Measurements from ENCODE around the gene RENBP. TPM values are rescaled to one million over a fixed set of nuclear protein-coding genes. Genes with fewer than 3 reads are reported as not detected.

The RENBP gene
- polyA plus RNA-seq, 1 experiment, result 0.16 TPM

GRCh38 chrX:153910446-153910845 is 34.0 kb downstream of the RENBP start:
- ChIA-PET CTCF (interaction anchor here (0.7 to 1.3 kb wide), 3 partner anchors 36 to 179 kb away, joined by 3 to 4 read pairs (median 4); no protein-coding TSS in a partner anchor), POLR2A (interaction anchor here (0.6 kb wide), 1 partner anchor 13 kb away, joined by 3 read pairs; no protein-coding TSS in a partner anchor)
- no peak for DNase-seq (ENCODE audit: low read depth, low spot score)

DNA sequence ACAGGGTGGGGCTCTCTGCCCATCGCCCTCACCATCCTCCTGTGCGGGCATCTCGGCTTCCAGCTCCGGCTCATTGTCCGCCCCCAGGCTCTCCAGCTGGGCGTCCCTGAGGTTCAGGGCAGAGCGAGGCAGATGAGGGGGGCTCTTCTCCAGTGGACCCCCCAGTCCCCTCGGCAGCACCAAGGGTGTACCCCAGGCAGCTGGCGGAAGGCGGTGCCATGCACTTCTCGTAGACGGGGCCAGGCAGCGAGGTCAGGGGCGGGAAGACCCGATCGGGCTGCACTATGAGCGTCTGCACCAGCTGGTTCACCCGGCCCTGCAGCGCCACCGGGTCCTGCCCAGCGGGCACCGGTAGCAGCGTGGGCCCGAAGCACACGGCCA is 34.5 kb downstream of the RENBP start:
- Histone ChIP-seq H3K27ac (ENCODE audit: low read depth, low read length) (no peak overlapping the region), H3K27me3 (ENCODE audit: control insufficient read depth, insufficient read depth, low read length) (peaks cover 5% of the 10 kb centered on the region), H3K9me3 (ENCODE audit: control insufficient read depth, insufficient read depth, low read length) (no peaks in the 10 kb centered on the region; the same call in 1 of the 2 replicates), H3K4me3 (ENCODE audit: low read depth, low read length) (no peak overlapping the region)
- TF ChIP-seq CTCF (IDR thresholded peaks at IDR 0.05; ENCODE audit: low read depth, low read length), result no peak
- POLR2A ChIA-PET, result no interaction called here
- DNase-seq (ENCODE audit: low read depth, low spot score), result no peak
- CTCF ChIA-PET, result interaction anchor here (1.3 kb wide), 1 partner anchor 37 kb away, joined by 3 read pairs; no protein-coding TSS in a partner anchor

More at GRCh38 chrX:153910446-153910845, 34.0 kb downstream of the RENBP start:
- Histone ChIP-seq H3K27ac (ENCODE audit: low read depth, low read length) (no peak overlapping the region), H3K4me3 (ENCODE audit: low read depth, low read length) (no peak overlapping the region), H3K27me3 (ENCODE audit: control insufficient read depth, insufficient read depth, low read length) (peaks cover 5% of the 10 kb centered on the region), H3K9me3 (ENCODE audit: control insufficient read depth, insufficient read depth, low read length) (no peaks in the 10 kb centered on the region; the same call in 1 of the 2 replicates)
- TF ChIP-seq CTCF (IDR thresholded peaks at IDR 0.05; ENCODE audit: low read depth, low read length), result no peak

DNA sequence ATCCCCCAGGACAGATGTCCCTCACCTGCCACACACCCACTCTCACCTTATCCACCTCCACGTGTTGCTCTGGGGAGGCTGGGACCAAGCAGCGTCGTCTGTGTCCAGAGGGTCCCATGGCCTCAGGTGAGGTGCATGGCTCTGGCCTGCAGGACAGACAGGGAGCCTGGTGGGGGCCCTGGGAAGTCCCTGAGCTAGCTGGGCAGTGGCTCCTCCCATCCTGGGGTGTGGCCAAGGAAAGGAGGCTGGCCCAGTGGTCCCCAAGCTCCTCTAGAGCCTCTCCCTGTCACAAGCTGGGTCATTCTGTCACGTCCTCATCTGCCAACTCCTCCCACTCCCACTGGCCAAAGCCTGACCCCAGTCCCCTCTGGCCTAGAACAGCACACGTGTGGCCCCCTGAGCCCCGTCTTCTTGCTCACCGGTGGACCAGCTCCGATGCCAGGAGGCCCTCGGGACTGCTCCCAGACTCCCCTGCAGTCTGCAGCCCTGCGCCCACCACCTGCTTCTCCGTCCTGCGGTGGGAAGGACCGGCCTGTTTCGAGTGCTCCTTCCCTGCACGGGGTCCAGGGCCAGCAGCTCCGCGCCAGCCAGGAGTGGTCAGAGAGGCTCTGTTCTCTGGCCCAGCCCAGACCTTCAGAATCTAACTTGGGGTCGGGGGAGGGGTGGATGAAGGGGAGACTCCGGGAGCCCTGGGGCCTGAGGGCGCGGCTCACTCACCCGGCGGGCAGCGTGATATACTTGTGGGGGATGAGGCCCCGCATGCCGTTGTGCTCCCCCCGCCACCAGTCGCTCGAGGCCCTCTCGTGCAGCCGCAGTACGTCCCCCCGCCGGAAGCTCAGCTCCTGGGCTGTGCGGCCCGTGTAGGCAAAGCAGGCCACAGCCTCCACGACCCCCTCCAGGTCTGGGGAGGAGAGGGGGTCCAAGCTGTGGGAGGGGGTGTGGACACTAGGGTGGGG is 35.1 kb downstream of the RENBP start:
- POLR2A ChIA-PET, result interaction anchor here (0.6 kb wide), 1 partner anchor 31 kb away, joined by 4 read pairs; no protein-coding TSS in a partner anchor
- Histone ChIP-seq H3K27ac (ENCODE audit: low read depth, low read length) (no peak overlapping the region), H3K9me3 (ENCODE audit: control insufficient read depth, insufficient read depth, low read length) (no peaks in the 10 kb centered on the region; the same call in 1 of the 2 replicates), H3K4me3 (ENCODE audit: low read depth, low read length) (no peak overlapping the region), H3K27me3 (ENCODE audit: control insufficient read depth, insufficient read depth, low read length) (peaks cover 5% of the 10 kb centered on the region)
- no peak for DNase-seq (ENCODE audit: low read depth, low spot score)
- no peak for TF ChIP-seq CTCF (IDR thresholded peaks at IDR 0.05; ENCODE audit: low read depth, low read length)
- CTCF ChIA-PET, result no interaction called here

DNA sequence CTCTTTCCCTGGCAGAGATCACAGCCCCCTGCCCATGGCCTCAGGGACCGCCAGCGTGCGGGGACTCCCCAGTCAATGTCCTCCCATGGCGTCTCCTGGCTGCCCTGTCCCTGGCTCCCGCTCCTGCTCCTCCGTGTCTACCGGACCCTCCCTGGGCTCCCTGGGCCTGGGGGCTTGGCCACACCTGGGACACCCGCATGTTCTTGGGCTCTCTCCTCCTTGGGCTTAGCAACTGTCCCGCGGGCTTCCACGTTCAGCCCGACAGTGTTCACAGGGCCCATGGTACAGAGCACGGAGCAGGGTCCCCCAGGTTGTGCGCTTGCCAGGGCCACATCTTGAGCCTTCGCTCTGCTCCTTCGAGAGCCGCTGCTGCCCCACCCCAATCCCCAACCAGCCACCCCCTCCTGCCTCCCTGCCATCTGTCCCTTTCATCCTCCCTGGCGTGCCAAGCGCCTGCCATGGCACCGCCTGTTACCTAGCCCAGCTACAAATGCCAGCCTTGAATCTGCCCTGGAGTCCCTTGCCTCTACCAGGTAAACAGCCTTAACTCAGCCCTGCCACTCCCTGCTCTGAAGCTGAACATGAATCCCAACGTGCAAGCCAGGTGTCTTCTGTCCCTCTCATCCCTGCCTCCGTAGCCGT is 36.1 kb downstream of the RENBP start:
- TF ChIP-seq CTCF (IDR thresholded peaks at IDR 0.05; ENCODE audit: low read depth, low read length), result no peak
- Histone ChIP-seq H3K9me3 (ENCODE audit: control insufficient read depth, insufficient read depth, low read length) (no peaks in the 10 kb centered on the region; the same call in 1 of the 2 replicates), H3K4me3 (ENCODE audit: low read depth, low read length) (no peak overlapping the region), H3K27me3 (ENCODE audit: control insufficient read depth, insufficient read depth, low read length) (peaks cover 2% of the 10 kb centered on the region), H3K27ac (ENCODE audit: low read depth, low read length) (no peak overlapping the region)
- CTCF ChIA-PET, result no interaction called here
- DNase-seq (ENCODE audit: low read depth, low spot score), result no peak
- POLR2A ChIA-PET, result interaction anchor here (0.6 kb wide), 1 partner anchor 30 kb away, joined by 4 read pairs; no protein-coding TSS in a partner anchor

All from AG04450 (cell line).